Type B pancreatic cell (in vitro differentiated cells): Measurements from ENCODE around the gene RAP2A. TPM values are rescaled to one million over a fixed set of nuclear protein-coding genes. Genes with fewer than 3 reads are reported as not detected.

Experiments used
- total RNA-seq: library from RNA; stranded (reverse); gene quantifications from 2 replicates; pipeline ENCODE4 v1.2.1, GENCODE V29; 2021; ENCODE audit warnings: low replicate concordance

RAP2A gene
- total RNA-seq, 1 donor from 2014 or later, result 37.5 TPM

Other genes with a start within 250 kb of the RAP2A start
- gene MBNL2, start 211.8 kb upstream of the RAP2A start, total RNA-seq, result 43.7 and 81.7 TPM in 2 replicates